CD4-positive, alpha-beta memory T cell (primary cell): ENCODE measurements around the gene C16orf87. TPM values are rescaled to one million over a fixed set of nuclear protein-coding genes. Genes with fewer than 3 reads are reported as not detected.

ENCODE experiments used
- CTCF ChIA-PET: fragments of 350-600 bp; sonication (Branson Sonifier 250); formaldehyde crosslinking; loops from one replicate; lab custom pipeline; 2021; ENCODE audit warnings: inconsistent platforms; ENCODE audit not compliant: partially characterized antibody; lab: Charles Lee
- POLR2A ChIA-PET: fragments of 350-600 bp; sonication (Branson Sonifier 250); formaldehyde crosslinking; loops from one replicate; lab custom pipeline; 2021; ENCODE audit not compliant: partially characterized antibody; lab: Charles Lee
- DNase-seq, 5 donors: peaks; one replicate each; pipeline versions ENCODE4 v3.0.0 to v3.0.0-alpha.2; 2020 to 2022; ENCODE audit warnings: mixed read lengths in 1 of 5
- H3K27ac ChIP-seq: one replicate; pipeline ENCODE4 v1.7.0; 2013; ENCODE audit warnings: low read depth, low read length
- H3K27me3 ChIP-seq: 2 replicates; pipeline ENCODE4 v1.7.0; 2013; ENCODE audit warnings: mild to moderate bottlenecking, low read length, moderate library complexity; ENCODE audit not compliant: insufficient read depth
- H3K36me3 ChIP-seq: 2 replicates; pipeline ENCODE4 v1.7.0; 2013; ENCODE audit warnings: mild to moderate bottlenecking, low read length, moderate library complexity; ENCODE audit not compliant: insufficient read depth
- H3K4me1 ChIP-seq: 2 replicates; pipeline ENCODE4 v1.7.0; 2013; ENCODE audit warnings: mild to moderate bottlenecking, low read length, moderate library complexity; ENCODE audit not compliant: insufficient read depth
- H3K4me3 ChIP-seq, 2 donors: one replicate each; pipeline ENCODE4 v1.7.0; 2013; ENCODE audit warnings: low read length in 2 of 2, mild to moderate bottlenecking in 1 of 2
- H3K9me3 ChIP-seq, 2 donors: one replicate each; pipeline ENCODE4 v1.7.0; 2013; ENCODE audit warnings: low read length in 2 of 2, control low read depth in 1 of 2; ENCODE audit not compliant: control insufficient read depth in 1 of 2
- H3K27ac Mint-ChIP-seq, 7 donors: one replicate each; pipeline ENCODE4 v1.8.0; 2020 to 2021; ENCODE audit warnings: mixed read lengths in 7 of 7, mild to moderate bottlenecking in 6 of 7, inconsistent platforms in 3 of 7, moderate library complexity in 3 of 7
- H3K27me3 Mint-ChIP-seq, 2 donors: one replicate each; pipeline ENCODE4 v1.8.0; 2020 to 2021; ENCODE audit warnings: mixed read lengths in 2 of 2
- H3K36me3 Mint-ChIP-seq, 2 donors: one replicate each; pipeline ENCODE4 v1.8.0; 2020 to 2021; ENCODE audit warnings: mixed read lengths in 2 of 2, inconsistent platforms in 1 of 2, mild to moderate bottlenecking in 1 of 2
- H3K4me1 Mint-ChIP-seq, 4 donors: one replicate each; pipeline ENCODE4 v1.8.0; 2020 to 2021; ENCODE audit warnings: mixed read lengths in 4 of 4, mild to moderate bottlenecking in 1 of 4
- H3K4me3 Mint-ChIP-seq, 8 donors: one replicate each; pipeline ENCODE4 v1.8.0; 2020 to 2021; ENCODE audit warnings: mixed read lengths in 8 of 8, mild to moderate bottlenecking in 7 of 8, moderate library complexity in 6 of 8, inconsistent platforms in 3 of 8
- H3K9me3 Mint-ChIP-seq, 8 donors: one replicate each; pipeline ENCODE4 v1.8.0; 2020 to 2021; ENCODE audit warnings: mixed read lengths in 8 of 8, mild to moderate bottlenecking in 5 of 8, inconsistent platforms in 3 of 8, moderate library complexity in 1 of 8
- intact Hi-C: fragments of 100-400 bp; cut with micrococcal nuclease; formaldehyde crosslinking; loops from one replicate; pipeline ENCODE4 v1.15.1; 2023
- polyA plus RNA-seq, 2 donors: library from polyadenylated mRNA; unstranded; fragments of 300-500 nt; fragmentation: Illumina TruSeq; gene quantifications; one replicate each; pipeline ENCODE4 v1.2.3, GENCODE V29; 2021
- total RNA-seq, 2 experiments: library from RNA; stranded (reverse); gene quantifications; one replicate each; pipeline ENCODE4 v1.2.3, GENCODE V29; 2021

C16orf87 gene
- total and polyA plus RNA-seq, 4 experiments from 2014 or later: 5.8 to 15.5 (median 6.8) TPM

- CTCF ChIA-PET: no interaction called here
- intact Hi-C loops: no loop called here
Observed at GRCh38 chr16:46747777-46748651, 83.0 kb downstream of the C16orf87 start, which contains the start of gene MYLK3. MYLK3 (minus strand) TSS chr16:46748344; CDS start chr16:46748193, 151 bp downstream.

DNA sequence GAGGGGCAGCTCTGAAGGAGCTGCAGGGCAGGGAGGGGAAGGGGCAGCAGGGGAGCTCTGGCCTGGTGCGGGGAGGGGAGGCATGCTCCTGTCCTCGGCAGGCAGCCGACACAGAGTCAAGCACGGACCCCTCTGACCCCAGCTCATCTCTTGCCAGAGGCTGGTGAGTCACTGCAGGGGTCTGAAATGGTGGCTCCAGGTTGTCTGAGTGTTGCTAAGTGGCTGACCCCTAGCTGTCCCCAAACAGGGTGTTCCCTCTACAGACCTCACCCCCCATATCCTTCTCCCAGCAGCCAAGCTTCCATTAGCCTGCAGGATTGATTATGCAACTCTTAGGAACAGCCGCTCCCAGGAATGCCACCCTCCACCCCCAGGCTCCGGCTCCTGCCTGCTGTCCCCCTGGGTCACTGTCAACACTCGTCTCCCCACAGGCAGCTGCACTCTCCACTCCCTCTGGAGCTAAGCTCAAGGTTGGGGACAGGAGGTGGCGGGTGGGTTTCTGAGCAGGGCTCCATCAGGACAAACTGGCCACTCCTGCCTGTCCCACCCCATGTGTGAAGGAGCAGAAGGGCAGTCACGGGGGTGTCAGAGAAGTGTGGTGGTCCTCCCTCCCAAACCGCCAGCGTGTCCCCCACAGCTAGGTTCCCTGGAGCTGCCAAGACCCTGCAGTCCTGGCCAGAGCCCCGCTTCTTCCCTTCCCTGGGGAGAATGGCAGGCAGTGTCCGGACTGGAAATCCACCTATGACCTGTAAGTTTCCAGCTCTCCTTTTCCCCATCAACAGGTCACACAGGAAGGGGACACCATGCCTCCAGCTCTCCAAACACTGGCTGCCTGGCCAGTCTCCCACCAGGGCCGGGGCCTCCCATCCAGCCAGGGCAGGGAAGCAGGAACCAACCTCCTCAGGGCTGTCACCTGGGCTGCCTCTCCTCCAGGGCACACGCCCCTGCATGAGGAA lies 83.9 kb downstream of the C16orf87 start:
- H3K27me3 ChIP-seq: peaks cover 4% of the 10 kb centered on the region
- H3K36me3 ChIP-seq: no peaks in the 10 kb centered on the region
- Mint-ChIP-seq H3K36me3 (no peaks in the 10 kb centered on the region), H3K4me3 (no peak overlapping the region), H3K9me3 (no peaks in the 10 kb centered on the region), H3K27me3 (peaks cover 1 to 3% of the 10 kb centered on the region in 2 donors), H3K27ac (no peak overlapping the region), H3K4me1 (peaks cover 1 to 6% (median 4%) of the 10 kb centered on the region in 4 donors)
- H3K4me1 ChIP-seq: no peaks in the 10 kb centered on the region
- ChIA-PET CTCF (interaction anchor here (0.6 kb wide), 1 partner anchor 863 kb away, joined by 3 read pairs; no protein-coding TSS in a partner anchor), POLR2A (no interaction called here)
- DNase-seq: no peak
- intact Hi-C loops: no loop called here
- H3K9me3 ChIP-seq: no peaks in the 10 kb centered on the region
- no peak overlapping the region for H3K27ac ChIP-seq
- H3K4me3 ChIP-seq: no peak overlapping the region

More at GRCh38 chr16:46747777-46748651, 83.0 kb downstream of the C16orf87 start, which contains the start of gene MYLK3:
- peaks cover 1 to 3% of the 10 kb centered on the region in 2 donors for H3K27me3 Mint-ChIP-seq
- H3K9me3 Mint-ChIP-seq: no peaks in the 10 kb centered on the region
- Histone ChIP-seq H3K36me3 (no peaks in the 10 kb centered on the region), H3K4me3 (no peak within 1 kb of the TSS), H3K9me3 (no peaks in the 10 kb centered on the region), H3K27me3 (peaks cover 4% of the 10 kb centered on the region), H3K27ac (no peak within 1 kb of the TSS), H3K4me1 (no peaks in the 10 kb centered on the region)
- no peaks in the 10 kb centered on the region for H3K36me3 Mint-ChIP-seq
- no peak within 1 kb of the TSS for H3K27ac Mint-ChIP-seq
- H3K4me3 Mint-ChIP-seq: no peak within 1 kb of the TSS
- POLR2A ChIA-PET: no interaction called here
- peaks cover 1 to 6% (median 4%) of the 10 kb centered on the region in 4 donors for H3K4me1 Mint-ChIP-seq
- no peak for DNase-seq

Other genes starting within 250 kb of the C16orf87 start
- gene SHCBP1, start 209.8 kb downstream of the C16orf87 start, total RNA-seq: under 1 TPM; 0.36 to 0.55 TPM
- gene SHCBP1, start 209.8 kb downstream of the C16orf87 start, polyA plus RNA-seq: under 1 TPM; 0.11 to 0.49 TPM
- gene VPS35, start 142.0 kb downstream of the C16orf87 start, total RNA-seq: 100 to 1,000 TPM; 111 to 118 TPM
- 10 to 100 TPM; 81.1 to 95.4 TPM for gene VPS35, start 142.0 kb downstream of the C16orf87 start, polyA plus RNA-seq
- 1 to 10 TPM; 3.0 to 3.3 TPM for gene ORC6, start 141.5 kb downstream of the C16orf87 start, total RNA-seq
- gene ORC6, start 141.5 kb downstream of the C16orf87 start, polyA plus RNA-seq: under 1 TPM; 0.30 to 0.40 TPM
- under 1 TPM in 1 of 2 experiments, not detected in 1; 0.32 TPM for gene MYLK3, start 82.8 kb downstream of the C16orf87 start, total RNA-seq
- not detected for gene MYLK3, start 82.8 kb downstream of the C16orf87 start, polyA plus RNA-seq
- 1 to 10 TPM; 1.2 to 1.5 TPM for gene GPT2, start 53.2 kb upstream of the C16orf87 start, total RNA-seq
- under 1 TPM in 1 of 2 donors, not detected in 1; 0.63 TPM for gene GPT2, start 53.2 kb upstream of the C16orf87 start, polyA plus RNA-seq
- 10 to 100 TPM; 73.2 to 79.5 TPM for gene DNAJA2, start 142.5 kb upstream of the C16orf87 start, total RNA-seq
- gene DNAJA2, start 142.5 kb upstream of the C16orf87 start, polyA plus RNA-seq: 10 to 100 TPM; 79.2 to 95.6 TPM